Fibroblast of lung (primary cell): ENCODE data around the gene BTNL2. TPM values are rescaled to one million over a fixed set of nuclear protein-coding genes. Genes with fewer than 3 reads are reported as not detected.

ENCODE experiments used
- DNase-seq, 2 donors: peaks; one replicate each; pipeline versions ENCODE4 v3.0.0 to v3.0.0-alpha.2; 2010; ENCODE audit warnings: low read depth in 2 of 2
- H2AFZ ChIP-seq: 2 replicates; pipeline ENCODE4 v1.5.1; 2012; ENCODE audit warnings: low read length, control low read depth, inconsistent platforms
- H3K27ac ChIP-seq: 2 replicates; pipeline ENCODE4 v1.5.1; 2011; ENCODE audit warnings: low read length, control low read depth; ENCODE audit not compliant: insufficient read depth
- H3K27me3 ChIP-seq: 2 replicates; pipeline ENCODE4 v1.5.1; 2011; ENCODE audit warnings: mild to moderate bottlenecking, low read length; ENCODE audit not compliant: control insufficient read depth, insufficient read depth
- H3K36me3 ChIP-seq: 2 replicates; pipeline ENCODE4 v1.5.1; 2011; ENCODE audit warnings: low read length; ENCODE audit not compliant: control insufficient read depth, insufficient read depth
- H3K4me1 ChIP-seq: 2 replicates; pipeline ENCODE4 v1.5.1; 2011; ENCODE audit warnings: low read length; ENCODE audit not compliant: control insufficient read depth, insufficient read depth; ENCODE audit errors: extremely low read depth
- H3K4me2 ChIP-seq: 2 replicates; pipeline ENCODE4 v1.5.1; 2011; ENCODE audit warnings: low read length, control low read depth; ENCODE audit not compliant: insufficient read depth; ENCODE audit errors: extremely low read depth
- H3K4me3 ChIP-seq, 4 experiments: fragments of 200-600 bp in 1 of 4; sonication (generic) in 1 of 4; replicated peaks in 1 of 4; 2 replicates each; pipeline ENCODE4 v1.5.1; 2011 to 2016; ENCODE audit warnings: low read length in 4 of 4, low read depth in 3 of 4, mild to moderate bottlenecking in 3 of 4, control low read depth in 2 of 4, inconsistent platforms in 1 of 4, mixed read lengths in 1 of 4; ENCODE audit not compliant: insufficient read depth in 1 of 4; ENCODE audit errors: control extremely low read depth in 1 of 4
- H3K79me2 ChIP-seq: 2 replicates; pipeline ENCODE4 v1.5.1; 2012; ENCODE audit warnings: mild to moderate bottlenecking, low read length, inconsistent platforms; ENCODE audit not compliant: control insufficient read depth, insufficient read depth
- H3K9ac ChIP-seq: 2 replicates; pipeline ENCODE4 v1.5.1; 2011; ENCODE audit warnings: mild to moderate bottlenecking, low read length, control low read depth; ENCODE audit not compliant: insufficient read depth
- H3K9me3 ChIP-seq: 2 replicates; pipeline ENCODE4 v1.5.1; 2012; ENCODE audit warnings: low read depth, low read length; ENCODE audit not compliant: control insufficient read depth, insufficient read depth
- H4K20me1 ChIP-seq: 2 replicates; pipeline ENCODE4 v1.5.1; 2011; ENCODE audit warnings: low read length; ENCODE audit not compliant: control insufficient read depth, insufficient read depth; ENCODE audit errors: extremely low read depth
- CTCF ChIP-seq, 2 donors: IDR thresholded peaks in 1 of 2; conservative IDR thresholded peaks in 1 of 2; 1 replicate in 1 of 2; 2 replicates in 1 of 2; pipeline ENCODE4 v1.5.1; 2011 to 2012; ENCODE audit warnings: low read length in 2 of 2, control low read depth in 1 of 2, inconsistent platforms in 1 of 2, low read depth in 1 of 2, mild to moderate bottlenecking in 1 of 2
- EZH2 ChIP-seq: IDR thresholded peaks from 2 replicates; pipeline ENCODE4 v1.5.1; 2012; ENCODE audit warnings: low read length, control low read depth, mild to moderate bottlenecking; ENCODE audit errors: missing control alignments
- polyA plus RNA-seq, 2 donors: library from polyadenylated mRNA; depleted of rRNA in 1 of 2; stranded (reverse) in 1 of 2; unstranded in 1 of 2; fragments of >200 nt; gene quantifications; 2 replicates each; pipeline ENCODE4 v1.2.1, GENCODE V29; 2011 to 2012; ENCODE audit warnings: missing spikeins in 1 of 2
- total RNA-seq: library from RNA; depleted of rRNA; stranded (reverse); fragments of >200 nt; gene quantifications from 2 replicates; pipeline ENCODE4 v1.2.1, GENCODE V29; 2014

The BTNL2 gene
- total and polyA plus RNA-seq, 2 donors (not counting 1 experiment from before 2014, with no cell fraction given): not detected

GRCh38 chr6:32424589-32425300 lies 17.8 kb upstream of the BTNL2 start:
- Histone ChIP-seq H3K4me1 (no peaks in the 10 kb centered on the region), H3K79me2 (no peaks in the 10 kb centered on the region), H3K9me3 (no peaks in the 10 kb centered on the region), H3K36me3 (no peaks in the 10 kb centered on the region), H3K9ac (no peak overlapping the region), H3K27me3 (peaks cover 9% of the 10 kb centered on the region), H3K27ac (no peak overlapping the region), H3K4me3 (no peak overlapping the region), H4K20me1 (no peaks in the 10 kb centered on the region), H2AFZ (no peak overlapping the region), H3K4me2 (no peak overlapping the region)
- TF ChIP-seq EZH2: no peak
- TF ChIP-seq CTCF (conservative IDR thresholded peaks at IDR 0.05 in 1 of 2, IDR thresholded peaks at IDR 0.05 in 1 of 2; ENCODE audit: low read depth in 1 of 2, low read length in 2 of 2): no peak
- no peak for DNase-seq

- no peak overlapping the region for H3K4me3 ChIP-seq
- DNase-seq: peak in 1 of 2 donors; percentile 60
- no peak overlapping the region for H3K4me2 ChIP-seq
- no peak for TF ChIP-seq CTCF (conservative IDR thresholded peaks at IDR 0.05 in 1 of 2, IDR thresholded peaks at IDR 0.05 in 1 of 2; ENCODE audit: low read depth in 1 of 2, low read length in 2 of 2)
- no peak for TF ChIP-seq EZH2
- H3K36me3 ChIP-seq: no peaks in the 10 kb centered on the region
- H3K27ac ChIP-seq: no peak overlapping the region
- no peak overlapping the region for H3K9ac ChIP-seq
- H2AFZ ChIP-seq: no peak overlapping the region
- no peaks in the 10 kb centered on the region for H3K79me2 ChIP-seq
- H3K9me3 ChIP-seq: no peaks in the 10 kb centered on the region
- H3K27me3 ChIP-seq: peaks cover 16% of the 10 kb centered on the region
- no peaks in the 10 kb centered on the region for H4K20me1 ChIP-seq
- no peaks in the 10 kb centered on the region for H3K4me1 ChIP-seq
Measured at GRCh38 chr6:32416036-32416435, 9.1 kb upstream of the BTNL2 start.

- peak; percentile 62 to 70 for DNase-seq
- H3K36me3 ChIP-seq: no peaks in the 10 kb centered on the region
- no peaks in the 10 kb centered on the region for H3K79me2 ChIP-seq
- no peak overlapping the region for H3K9ac ChIP-seq
- H3K4me1 ChIP-seq: no peaks in the 10 kb centered on the region
- TF ChIP-seq EZH2 (no peak), CTCF (conservative IDR thresholded peaks at IDR 0.05 in 1 of 2, IDR thresholded peaks at IDR 0.05 in 1 of 2; ENCODE audit: low read depth in 1 of 2, low read length in 2 of 2) (peak; percentile 99)
- no peak overlapping the region for H3K4me3 ChIP-seq
- H3K27ac ChIP-seq: no peak overlapping the region
- no peaks in the 10 kb centered on the region for H4K20me1 ChIP-seq
- no peaks in the 10 kb centered on the region for H3K9me3 ChIP-seq
- no peak overlapping the region for H3K4me2 ChIP-seq
- H2AFZ ChIP-seq: no peak overlapping the region
- peaks cover 14% of the 10 kb centered on the region for H3K27me3 ChIP-seq
Measured at GRCh38 chr6:32415521-32416019, 8.6 kb upstream of the BTNL2 start.
